GM06990 (cell line): Measurements from ENCODE around the gene RSAD1.

Source experiments
- DNase-seq: peaks from one replicate; pipeline ENCODE4 v3.0.0-alpha.2; 2011; ENCODE audit not compliant: insufficient read length; ENCODE audit errors: extremely low read depth
- H3K27me3 ChIP-seq: replicated peaks from 2 replicates; pipeline ENCODE4 v1.6.0; 2011; ENCODE audit warnings: low read length; ENCODE audit not compliant: control insufficient read depth, insufficient read depth
- H3K36me3 ChIP-seq: 2 replicates; pipeline ENCODE4 v1.5.1; 2011; ENCODE audit warnings: low read length; ENCODE audit not compliant: control insufficient read depth, insufficient read depth
- H3K4me3 ChIP-seq: replicated peaks from 2 replicates; pipeline ENCODE4 v1.5.1; 2011; ENCODE audit warnings: low read depth, mild to moderate bottlenecking, control low read depth, low read length
- CTCF ChIP-seq: IDR thresholded peaks from 2 replicates; pipeline ENCODE4 v1.5.1; 2011; ENCODE audit warnings: low read length, control low read depth, mild to moderate bottlenecking, inconsistent platforms; ENCODE audit not compliant: insufficient read depth, poor library complexity, severe bottlenecking

The RSAD1 gene

GRCh38 chr17:50495217-50495823 is 16.7 kb downstream of the RSAD1 start:
- no peak for DNase-seq
- no peaks in the 10 kb centered on the region for H3K27me3 ChIP-seq
- H3K4me3 ChIP-seq: no peak overlapping the region
- H3K36me3 ChIP-seq: no peaks in the 10 kb centered on the region
- no peak for TF ChIP-seq CTCF

- no peak for DNase-seq
- Histone ChIP-seq H3K27me3 (no peaks in the 10 kb centered on the region), H3K4me3 (no peak overlapping the region), H3K36me3 (no peaks in the 10 kb centered on the region)
- TF ChIP-seq CTCF: no peak
These were observed 17.3 kb downstream of the RSAD1 start for GRCh38 chr17:50495918-50496317.

GRCh38 chr17:50498021-50498874 is 19.6 kb downstream of the RSAD1 start:
- DNase-seq: no peak
- no peaks in the 10 kb centered on the region for H3K36me3 ChIP-seq
- no peaks in the 10 kb centered on the region for H3K27me3 ChIP-seq
- no peak for TF ChIP-seq CTCF
- H3K4me3 ChIP-seq: no peak overlapping the region

GRCh38 chr17:50499270-50499669 is 20.6 kb downstream of the RSAD1 start:
- no peak for DNase-seq
- Histone ChIP-seq H3K27me3 (no peaks in the 10 kb centered on the region), H3K4me3 (no peak overlapping the region), H3K36me3 (no peaks in the 10 kb centered on the region)
- TF ChIP-seq CTCF: no peak

GRCh38 chr17:50499721-50500120 is 21.1 kb downstream of the RSAD1 start:
- no peak overlapping the region for H3K4me3 ChIP-seq
- no peak for DNase-seq

More at GRCh38 chr17:50499721-50500120, 21.1 kb downstream of the RSAD1 start:
- no peaks in the 10 kb centered on the region for H3K27me3 ChIP-seq
- no peak for TF ChIP-seq CTCF
- no peaks in the 10 kb centered on the region for H3K36me3 ChIP-seq
